Colonic mucosa (tissue), 4 donors: ENCODE results near the gene CHST7. TPM values are rescaled to one million over a fixed set of nuclear protein-coding genes. Genes with fewer than 3 reads are reported as not detected.
A peak's percentile ranks its signal among the peaks of the same experiment; 100 is the strongest.

ENCODE experiments used
- DNase-seq: peaks from one replicate; pipeline ENCODE4 v3.0.0-alpha.2; 2020
- H3K27ac ChIP-seq: fragments of 200-600 bp; one replicate; pipeline ENCODE4 v1.8.0; 2021
- H3K27me3 ChIP-seq: fragments of 200-600 bp; one replicate; pipeline ENCODE4 v1.8.0; 2021
- H3K36me3 ChIP-seq: fragments of 200-600 bp; one replicate; pipeline ENCODE4 v1.8.0; 2021
- H3K4me1 ChIP-seq: fragments of 200-600 bp; one replicate; pipeline ENCODE4 v1.8.0; 2021; ENCODE audit warnings: mild to moderate bottlenecking
- H3K4me3 ChIP-seq: fragments of 200-600 bp; one replicate; pipeline ENCODE4 v1.8.0; 2021
- H3K9ac ChIP-seq, 2 donors: one replicate each; pipeline ENCODE4 v1.7.0; 2013; ENCODE audit warnings: control low read depth in 2 of 2, low read depth in 2 of 2, low read length in 2 of 2
- H3K9me3 ChIP-seq: fragments of 200-600 bp; one replicate; pipeline ENCODE4 v1.8.0; 2021
- CTCF ChIP-seq: fragments of 200-600 bp; IDR thresholded peaks from one replicate; pipeline ENCODE4 v1.8.0; 2022; ENCODE audit warnings: antibody characterized with exemption, mild to moderate bottlenecking
- intact Hi-C: fragments of 100-400 bp; cut with DNase I; formaldehyde crosslinking; loops from one replicate; pipeline ENCODE4 v1.14.1; 2022
- total RNA-seq, 2 donors: library from RNA; stranded (reverse); fragmentation: NEBNext Ultra II Directional in 1 of 2; extraction: Animal tissue kit (Norgen Biotek cat#: 25700) in 1 of 2; gene quantifications; one replicate each; pipeline ENCODE4 v1.2.1, GENCODE V29; 2021
- donor health status: healthy.
- donor health status: DM: no; HTN: no; CAD: no.
- donor health status: DM: no; HTN: no; CAD: no.

CHST7 gene
- total RNA-seq, 2 donors from 2014 or later = 1.8 to 2.0 TPM

DNA sequence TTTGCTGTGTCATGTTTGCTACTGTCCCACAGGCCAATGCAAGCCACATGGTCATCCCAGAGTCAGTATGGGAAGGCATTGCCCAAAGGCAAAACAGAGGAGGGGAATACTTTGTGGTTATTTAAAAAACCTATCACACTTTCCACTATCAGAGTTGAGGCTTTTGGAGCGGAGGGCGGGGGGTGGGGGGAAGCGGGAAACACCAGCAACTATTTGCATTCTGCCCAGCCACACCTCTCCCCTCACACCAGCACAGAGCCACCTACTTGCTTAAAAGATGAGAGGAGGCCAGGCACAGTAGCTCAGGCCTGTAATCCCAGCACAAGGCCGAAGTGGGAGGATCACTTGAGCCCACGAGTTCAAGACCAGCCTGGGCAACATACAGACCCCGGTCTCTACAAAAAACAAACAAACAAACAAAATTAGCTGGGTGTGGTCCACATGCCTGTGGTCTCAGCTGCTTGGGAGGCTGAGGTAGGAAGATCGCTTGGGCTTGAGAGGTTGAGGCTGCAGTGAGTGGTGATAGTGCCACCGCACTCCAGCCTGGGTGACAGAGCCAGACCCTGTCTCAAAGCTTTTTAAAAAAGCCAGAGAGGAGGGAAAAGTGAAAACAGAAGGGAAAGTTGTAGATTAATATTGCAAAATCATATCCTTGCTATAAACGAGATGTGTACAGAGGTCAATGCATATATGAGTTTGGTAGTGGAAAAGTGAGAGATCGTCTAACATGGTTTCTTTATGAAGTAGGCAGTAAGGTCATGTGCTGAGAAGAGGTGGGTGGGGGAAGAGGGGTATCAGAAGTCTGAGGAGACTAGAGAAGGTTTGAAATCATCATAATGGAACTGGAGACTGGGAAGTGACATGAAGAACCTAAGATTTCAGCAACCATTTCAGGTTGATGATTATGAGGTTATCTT lies 1.9 kb upstream of the CHST7 start:
- Histone ChIP-seq H3K9ac (no peak overlapping the region), H3K4me3 (no peak overlapping the region), H3K27me3 (no peaks in the 10 kb centered on the region), H3K4me1 (no peaks in the 10 kb centered on the region), H3K9me3 (no peaks in the 10 kb centered on the region), H3K27ac (no peak overlapping the region), H3K36me3 (no peaks in the 10 kb centered on the region)
- intact Hi-C loops = no loop called here
- DNase-seq = no peak
- no peak for TF ChIP-seq CTCF

GRCh38 chrX:46572340-46572936 lies 1.1 kb upstream of the CHST7 start:
- Histone ChIP-seq H3K36me3 (no peaks in the 10 kb centered on the region), H3K9ac (no peak overlapping the region), H3K4me3 (no peak overlapping the region), H3K27ac (no peak overlapping the region), H3K27me3 (no peaks in the 10 kb centered on the region), H3K9me3 (no peaks in the 10 kb centered on the region), H3K4me1 (no peaks in the 10 kb centered on the region)
- no peak for TF ChIP-seq CTCF
- intact Hi-C loops = no loop called here
- DNase-seq = no peak

GRCh38 chrX:46573892-46574773 lies 568 bp downstream of the CHST7 start:
- TF ChIP-seq CTCF = no peak
- peak overlapping the region; percentile 40 to 53 for H3K9ac ChIP-seq
- peak overlapping the region; percentile 39 for H3K27ac ChIP-seq
- H3K36me3 ChIP-seq = no peaks in the 10 kb centered on the region
- peak; percentile 49 for DNase-seq
- intact Hi-C loops = no loop called here
- H3K4me1 ChIP-seq = no peaks in the 10 kb centered on the region
- no peaks in the 10 kb centered on the region for H3K27me3 ChIP-seq
- no peaks in the 10 kb centered on the region for H3K9me3 ChIP-seq
- H3K4me3 ChIP-seq = peak overlapping the region; percentile 48

GRCh38 chrX:46574774-46575381 lies 1.3 kb downstream of the CHST7 start:
- TF ChIP-seq CTCF = no peak
- H3K27ac ChIP-seq = no peak overlapping the region
- DNase-seq = no peak
- H3K36me3 ChIP-seq = no peaks in the 10 kb centered on the region
- peak overlapping the region; percentile 48 for H3K4me3 ChIP-seq
- no peaks in the 10 kb centered on the region for H3K4me1 ChIP-seq
- no peaks in the 10 kb centered on the region for H3K9me3 ChIP-seq
- intact Hi-C loops = no loop called here
- H3K27me3 ChIP-seq = no peaks in the 10 kb centered on the region
- peak overlapping the region in 1 of 2 donors; percentile 53 for H3K9ac ChIP-seq

GRCh38 chrX:46575586-46575985 lies 2.0 kb downstream of the CHST7 start:
- H3K9ac ChIP-seq = peak overlapping the region in 1 of 2 donors; percentile 29
- no peak for TF ChIP-seq CTCF
- H3K9me3 ChIP-seq = no peaks in the 10 kb centered on the region
- no peaks in the 10 kb centered on the region for H3K27me3 ChIP-seq
- no peak overlapping the region for H3K27ac ChIP-seq
- no peaks in the 10 kb centered on the region for H3K36me3 ChIP-seq
- peak overlapping the region; percentile 48 for H3K4me3 ChIP-seq
- no peak for DNase-seq
- H3K4me1 ChIP-seq = no peaks in the 10 kb centered on the region
- intact Hi-C loops = no loop called here
